MCF 10A (cell line): Measurements from ENCODE around the gene HIVEP1. TPM values are rescaled to one million over a fixed set of nuclear protein-coding genes. Genes with fewer than 3 reads are reported as not detected.

Experiments used
- BruUV-seq: library from RNA; stranded (reverse); fragments of 400-500 nt; replicated peaks from 2 replicates; lab custom pipeline; 2021; lab: Mats Ljungman, UMichigan
- CTCF ChIA-PET: fragments of 300-600 bp; sonication (Branson Sonifier 250); formaldehyde crosslinking; extraction: SDS; loops from one replicate; lab custom pipeline; 2021; ENCODE audit warnings: antibody characterized with exemption, inconsistent platforms; lab: Yijun Ruan, JAX
- POLR2A ChIA-PET: fragments of 300-600, 350-650 bp; sonication (Branson Sonifier 250); formaldehyde crosslinking; extraction: SDS; loops from one replicate; lab custom pipeline; 2020; ENCODE audit warnings: antibody characterized with exemption, inconsistent platforms; lab: Yijun Ruan, JAX
- DNase-seq: peaks from one replicate; pipeline ENCODE4 v3.0.0-alpha.2; 2018; ENCODE audit not compliant: unreplicated experiment
- H3K27ac Mint-ChIP-seq: one replicate; pipeline ENCODE4 v1.8.0; 2022; ENCODE audit warnings: mild to moderate bottlenecking, low read depth, mixed read lengths; ENCODE audit not compliant: unreplicated experiment
- H3K27me3 Mint-ChIP-seq: one replicate; pipeline ENCODE4 v1.8.0; 2022; ENCODE audit warnings: mixed read lengths; ENCODE audit not compliant: insufficient read depth, unreplicated experiment
- H3K36me3 Mint-ChIP-seq: one replicate; pipeline ENCODE4 v1.8.0; 2022; ENCODE audit warnings: mild to moderate bottlenecking, moderate library complexity, mixed read lengths; ENCODE audit not compliant: insufficient read depth, unreplicated experiment
- H3K4me1 Mint-ChIP-seq: one replicate; pipeline ENCODE4 v1.8.0; 2022; ENCODE audit warnings: mixed read lengths; ENCODE audit not compliant: insufficient read depth, unreplicated experiment
- H3K4me3 Mint-ChIP-seq: one replicate; pipeline ENCODE4 v1.8.0; 2022; ENCODE audit warnings: mild to moderate bottlenecking, moderate library complexity, mixed read lengths; ENCODE audit not compliant: unreplicated experiment
- H3K9me3 Mint-ChIP-seq: one replicate; pipeline ENCODE4 v1.8.0; 2022; ENCODE audit warnings: mixed read lengths; ENCODE audit not compliant: unreplicated experiment
- intact Hi-C: fragments of 100-400 bp; cut with micrococcal nuclease; formaldehyde crosslinking; loops from 2 replicates; pipeline ENCODE4 v1.14.1; 2022
- total RNA-seq: library from RNA; stranded (reverse); gene quantifications from 2 replicates; pipeline ENCODE4 v1.2.3, GENCODE V29; 2022
- TF ChIP-seq, protein P1 (sequence below): fragments of 200-600 bp; IDR thresholded peaks from one replicate; pipeline ENCODE4 v1.8.0; 2022; ENCODE audit warnings: antibody characterized with exemption, mild to moderate bottlenecking; ENCODE audit not compliant: unreplicated experiment

Gene HIVEP1
- total RNA-seq, 1 experiment from 2014 or later = 19.1 TPM

DNA sequence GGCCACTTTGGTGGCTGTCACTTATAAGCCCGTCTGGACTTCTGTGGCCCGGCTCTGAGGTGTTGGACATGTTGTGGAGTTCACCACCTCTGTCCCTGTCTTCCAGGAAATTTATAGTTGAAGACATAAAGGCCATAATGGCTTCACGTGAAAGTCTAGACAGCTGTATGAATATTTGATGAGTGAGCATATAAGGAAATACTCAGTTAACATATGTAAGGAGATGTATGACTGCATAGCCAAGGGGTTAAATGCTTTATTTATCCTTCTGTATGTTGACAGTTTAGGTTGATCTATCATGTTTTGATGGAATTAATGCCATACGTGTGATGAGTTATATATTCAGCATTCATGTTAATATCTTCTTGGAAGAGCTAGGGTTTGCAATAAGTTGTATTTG, 16.1 kb downstream of the HIVEP1 start:
- CTCF ChIA-PET = interaction anchor here (0.7 to 1.0 kb wide), 3 partner anchors 16 to 373 kb away, joined by 3 to 6 read pairs (median 4); no protein-coding TSS in a partner anchor
- Mint-ChIP-seq H3K27me3 (no peaks in the 10 kb centered on the region), H3K4me3 (no peak overlapping the region), H3K36me3 (peaks cover 4% of the 10 kb centered on the region), H3K27ac (no peak overlapping the region), H3K4me1 (peaks cover 16% of the 10 kb centered on the region), H3K9me3 (no peaks in the 10 kb centered on the region)
- TF ChIP-seq, protein P1, sequence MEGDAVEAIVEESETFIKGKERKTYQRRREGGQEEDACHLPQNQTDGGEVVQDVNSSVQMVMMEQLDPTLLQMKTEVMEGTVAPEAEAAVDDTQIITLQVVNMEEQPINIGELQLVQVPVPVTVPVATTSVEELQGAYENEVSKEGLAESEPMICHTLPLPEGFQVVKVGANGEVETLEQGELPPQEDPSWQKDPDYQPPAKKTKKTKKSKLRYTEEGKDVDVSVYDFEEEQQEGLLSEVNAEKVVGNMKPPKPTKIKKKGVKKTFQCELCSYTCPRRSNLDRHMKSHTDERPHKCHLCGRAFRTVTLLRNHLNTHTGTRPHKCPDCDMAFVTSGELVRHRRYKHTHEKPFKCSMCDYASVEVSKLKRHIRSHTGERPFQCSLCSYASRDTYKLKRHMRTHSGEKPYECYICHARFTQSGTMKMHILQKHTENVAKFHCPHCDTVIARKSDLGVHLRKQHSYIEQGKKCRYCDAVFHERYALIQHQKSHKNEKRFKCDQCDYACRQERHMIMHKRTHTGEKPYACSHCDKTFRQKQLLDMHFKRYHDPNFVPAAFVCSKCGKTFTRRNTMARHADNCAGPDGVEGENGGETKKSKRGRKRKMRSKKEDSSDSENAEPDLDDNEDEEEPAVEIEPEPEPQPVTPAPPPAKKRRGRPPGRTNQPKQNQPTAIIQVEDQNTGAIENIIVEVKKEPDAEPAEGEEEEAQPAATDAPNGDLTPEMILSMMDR = no peak
- no TSS peak for BruUV-seq
- POLR2A ChIA-PET = interaction anchor here (0.8 to 1.8 kb wide), 3 partner anchors 14 to 18 kb away, joined by 3 to 4 read pairs (median 3); partner anchors contain the start of gene HIVEP1
- no peak for DNase-seq
- intact Hi-C loops = no loop called here

- no peaks in the 10 kb centered on the region for H3K9me3 Mint-ChIP-seq
- no peaks in the 10 kb centered on the region for H3K27me3 Mint-ChIP-seq
- no peak overlapping the region for H3K4me3 Mint-ChIP-seq
- peaks cover 34% of the 10 kb centered on the region for H3K4me1 Mint-ChIP-seq
- BruUV-seq = no TSS peak
- no peak overlapping the region for H3K27ac Mint-ChIP-seq
- peaks cover 4% of the 10 kb centered on the region for H3K36me3 Mint-ChIP-seq
- no peak for DNase-seq
- CTCF ChIA-PET = interaction anchor here (0.8 to 1.1 kb wide), 2 partner anchors 16 to 375 kb away, joined by 4 to 5 read pairs; no protein-coding TSS in a partner anchor
- intact Hi-C loops = no loop called here
- TF ChIP-seq, protein P1 = no peak
- POLR2A ChIA-PET = interaction anchor here (0.7 to 3.6 kb wide), 6 partner anchors 13 to 317 kb away, joined by 3 to 30 read pairs (median 4); partner anchors contain the start of gene HIVEP1
Measured at GRCh38 chr6:12029979-12030737, 18.0 kb downstream of the HIVEP1 start.

- peak overlapping the region; percentile 63 for H3K27ac Mint-ChIP-seq
Measured at GRCh38 chr6:12030993-12031550, 19.0 kb downstream of the HIVEP1 start.

More at GRCh38 chr6:12030993-12031550, 19.0 kb downstream of the HIVEP1 start:
- intact Hi-C loops = no loop called here
- DNase-seq = peak; percentile 27
- peaks cover 37% of the 10 kb centered on the region for H3K4me1 Mint-ChIP-seq
- H3K4me3 Mint-ChIP-seq = no peak overlapping the region
- H3K27me3 Mint-ChIP-seq = no peaks in the 10 kb centered on the region
- peaks cover 4% of the 10 kb centered on the region for H3K36me3 Mint-ChIP-seq
- POLR2A ChIA-PET = interaction anchor here (0.9 to 3.6 kb wide), 5 partner anchors 12 to 260 kb away, joined by 3 to 30 read pairs (median 5); partner anchors contain the start of gene HIVEP1
- CTCF ChIA-PET = interaction anchor here (0.6 to 1.1 kb wide), 4 partner anchors 17 to 1139 kb away, joined by 3 to 5 read pairs (median 4); no protein-coding TSS in a partner anchor
- TF ChIP-seq, protein P1 = no peak
- BruUV-seq = no TSS peak
- H3K9me3 Mint-ChIP-seq = no peaks in the 10 kb centered on the region
